ENCODE data around the gene ZBTB1.

Gene ZBTB1

GRCh38 chr14:64504310-64504896, at the start of gene ZBTB1:
TSS of gene ZBTB1 (plus strand) at chr14:64504770. CDS start at chr14:64521505, 16,735 bp downstream.
- DNase-seq = no peak

DNA sequence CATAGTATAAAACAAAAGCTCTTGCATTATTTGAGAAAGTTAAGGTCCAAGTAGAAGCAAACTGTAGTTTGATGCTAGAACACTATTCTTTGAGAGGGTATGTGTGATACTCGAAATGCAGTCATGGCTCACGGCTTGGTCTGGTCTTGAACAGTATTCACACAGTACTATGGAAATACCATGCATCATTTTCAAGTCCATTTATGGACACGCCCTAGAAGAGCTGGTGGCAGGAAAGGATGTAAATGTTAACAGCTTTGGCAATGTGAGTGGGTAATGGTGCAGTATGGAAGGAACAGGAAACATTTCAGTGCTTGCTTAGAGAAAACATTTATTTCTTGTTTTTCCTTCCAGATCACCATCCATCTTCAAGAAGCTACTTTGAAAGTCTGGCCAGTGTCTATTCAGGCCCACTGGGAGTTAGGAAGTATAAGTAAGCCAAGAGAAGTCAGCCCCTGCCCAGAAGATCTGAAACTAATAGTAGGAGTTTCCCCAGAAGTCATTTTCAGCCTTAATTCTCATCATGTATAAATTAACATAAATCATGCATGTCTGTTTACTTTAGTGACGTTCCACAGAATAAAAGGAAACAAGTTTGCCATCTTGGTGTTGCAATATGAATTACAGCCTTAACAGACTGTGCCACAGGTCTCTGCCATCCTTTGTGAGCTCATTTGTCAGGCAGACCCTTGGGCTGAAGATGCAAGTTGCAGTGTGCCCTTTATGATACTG, 45.0 kb upstream of the ZBTB1 start:
- DNase-seq = no peak

DNA sequence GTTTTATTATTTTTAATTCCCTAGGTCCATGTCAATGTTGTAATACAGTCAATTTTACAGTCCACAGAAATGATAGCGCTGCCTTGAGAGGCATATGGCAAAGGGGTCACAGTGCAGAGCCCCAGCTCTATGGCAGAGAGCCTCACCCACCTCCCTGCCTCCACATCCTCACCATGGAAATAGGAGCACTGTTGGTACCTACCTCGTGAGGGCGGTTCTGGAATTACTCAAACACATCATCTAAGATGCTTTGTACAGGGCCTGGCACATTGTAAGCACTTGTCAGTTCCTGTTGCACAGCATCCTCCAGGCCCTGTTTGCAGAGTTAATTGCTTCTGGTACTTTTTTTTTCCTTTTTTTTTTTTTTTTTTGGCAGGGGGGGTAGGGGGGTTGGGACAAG, 43.3 kb upstream of the ZBTB1 start:
- DNase-seq = no peak

GRCh38 chr14:64463195-64463594, 41.4 kb upstream of the ZBTB1 start:
- DNase-seq = no peak

DNA sequence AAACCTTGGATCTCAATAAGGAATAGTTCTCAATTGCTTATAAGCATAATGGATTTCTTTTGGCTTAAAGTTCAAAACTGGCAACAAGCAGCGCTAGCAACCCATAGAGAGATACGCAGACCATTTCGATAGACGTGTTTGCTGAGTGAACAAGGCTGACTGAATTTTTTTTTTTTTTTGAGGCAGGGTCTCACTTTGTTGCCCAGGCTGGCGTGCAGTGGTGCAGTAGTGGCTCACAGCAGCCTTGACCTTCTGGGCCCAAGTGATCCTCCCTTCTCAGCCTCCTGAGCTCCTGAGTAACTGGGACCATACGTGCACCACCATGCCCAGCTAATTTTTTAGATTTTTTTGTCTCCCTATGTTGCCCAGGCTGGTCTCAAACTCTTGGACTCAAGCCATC, 40.7 kb upstream of the ZBTB1 start:
- no peak for DNase-seq

- DNase-seq = no peak
Measured at GRCh38 chr14:64464651-64465050, 39.9 kb upstream of the ZBTB1 start.

GRCh38 chr14:64465191-64465822, 39.3 kb upstream of the ZBTB1 start, which contains the start of gene AKAP5:
TSS of gene AKAP5 (plus strand) at chr14:64465499. CDS start at chr14:64468395, 2,896 bp downstream.
- no peak for DNase-seq

- no peak for DNase-seq
Measured at GRCh38 chr14:64465831-64466554, 38.6 kb upstream of the ZBTB1 start.

DNA sequence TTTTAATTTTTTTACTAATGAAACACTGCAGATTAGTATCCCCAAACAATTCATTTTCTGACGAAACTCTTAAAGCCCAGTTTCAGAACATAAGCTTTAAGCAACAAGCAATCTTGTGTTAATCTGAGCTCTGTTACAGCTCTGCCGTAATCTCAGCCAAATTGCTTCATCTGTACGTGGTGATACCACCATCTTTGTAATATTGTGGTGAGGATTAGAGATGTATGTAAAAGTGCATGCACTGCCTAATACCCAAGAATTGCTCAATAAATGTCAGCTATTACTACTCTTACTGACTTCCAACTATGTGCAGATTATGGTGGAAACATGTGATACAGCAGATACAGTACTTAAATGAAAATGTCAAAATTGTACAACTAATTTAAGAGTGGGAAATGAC, 37.5 kb upstream of the ZBTB1 start:
- DNase-seq = no peak

- DNase-seq = no peak
Measured at GRCh38 chr14:64467566-64467965, 37.0 kb upstream of the ZBTB1 start.

DNA sequence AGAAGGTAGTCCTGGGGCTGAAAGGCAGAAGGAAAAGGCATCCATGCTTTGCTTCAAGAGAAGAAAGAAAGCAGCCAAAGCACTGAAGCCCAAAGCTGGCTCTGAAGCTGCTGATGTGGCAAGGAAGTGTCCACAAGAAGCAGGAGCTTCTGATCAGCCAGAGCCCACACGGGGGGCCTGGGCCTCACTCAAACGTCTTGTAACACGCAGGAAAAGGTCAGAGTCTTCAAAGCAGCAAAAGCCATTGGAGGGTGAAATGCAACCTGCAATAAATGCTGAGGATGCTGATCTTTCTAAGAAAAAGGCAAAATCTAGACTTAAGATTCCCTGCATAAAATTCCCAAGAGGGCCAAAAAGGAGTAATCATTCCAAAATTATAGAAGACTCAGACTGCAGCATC, 36.1 kb upstream of the ZBTB1 start:
- no peak for DNase-seq

DNA sequence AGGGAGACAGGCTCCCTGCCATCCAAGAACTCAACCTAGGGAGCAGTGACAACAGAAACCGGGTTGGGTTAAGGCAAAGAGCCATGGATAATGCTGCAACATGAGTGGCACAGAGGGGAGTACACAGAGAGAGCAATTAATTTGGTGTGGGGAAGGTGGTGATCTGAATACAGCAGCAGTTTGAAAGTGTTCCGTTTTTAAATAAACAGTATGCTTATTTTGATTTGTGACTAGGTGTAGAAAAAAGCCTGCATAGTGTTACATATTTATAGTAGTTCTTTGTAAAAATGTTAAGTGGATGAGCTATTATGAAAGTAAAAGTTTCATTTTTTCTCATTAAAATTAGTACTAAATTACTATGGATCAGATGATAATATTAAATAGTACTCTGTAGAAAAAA, 30.5 kb upstream of the ZBTB1 start:
- no peak for DNase-seq

GRCh38 chr14:64474698-64475097, 29.9 kb upstream of the ZBTB1 start:
- DNase-seq = no peak

DNA sequence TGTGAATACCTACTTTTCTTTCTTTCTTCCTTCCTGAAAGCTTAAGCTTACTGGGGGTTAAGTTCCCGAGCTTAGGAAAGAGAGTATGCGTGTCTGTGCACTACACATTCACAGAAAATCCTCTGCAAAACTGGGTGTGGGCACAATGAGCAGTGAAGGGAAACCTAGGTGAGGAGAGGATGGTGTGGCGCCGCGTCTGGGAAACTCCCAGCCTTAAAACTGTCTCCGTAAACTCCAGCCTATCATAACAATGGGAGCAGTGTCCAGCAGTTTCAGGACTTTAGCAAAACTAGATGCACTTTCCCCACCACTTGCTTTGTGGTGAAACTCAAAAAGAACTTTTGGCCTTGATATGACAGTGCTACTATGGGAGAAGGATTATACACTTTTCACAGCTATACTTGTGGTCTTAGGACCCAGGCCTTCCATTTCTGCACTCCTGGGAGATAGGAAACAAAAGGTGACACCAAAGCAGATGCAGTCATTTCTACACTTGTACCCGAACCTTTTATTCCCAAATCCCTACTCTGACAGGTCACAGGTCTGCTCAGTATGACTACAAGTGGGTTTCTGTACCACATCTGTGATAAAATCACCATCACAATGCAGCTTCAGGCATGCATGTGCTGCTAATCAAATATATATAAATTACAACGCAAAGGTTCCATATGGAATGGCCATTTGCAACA, 28.8 kb upstream of the ZBTB1 start:
- no peak for DNase-seq

- no peak for DNase-seq
Measured at GRCh38 chr14:64476438-64476837, 28.1 kb upstream of the ZBTB1 start.

GRCh38 chr14:64478634-64479250, 25.8 kb upstream of the ZBTB1 start:
- no peak for DNase-seq

DNA sequence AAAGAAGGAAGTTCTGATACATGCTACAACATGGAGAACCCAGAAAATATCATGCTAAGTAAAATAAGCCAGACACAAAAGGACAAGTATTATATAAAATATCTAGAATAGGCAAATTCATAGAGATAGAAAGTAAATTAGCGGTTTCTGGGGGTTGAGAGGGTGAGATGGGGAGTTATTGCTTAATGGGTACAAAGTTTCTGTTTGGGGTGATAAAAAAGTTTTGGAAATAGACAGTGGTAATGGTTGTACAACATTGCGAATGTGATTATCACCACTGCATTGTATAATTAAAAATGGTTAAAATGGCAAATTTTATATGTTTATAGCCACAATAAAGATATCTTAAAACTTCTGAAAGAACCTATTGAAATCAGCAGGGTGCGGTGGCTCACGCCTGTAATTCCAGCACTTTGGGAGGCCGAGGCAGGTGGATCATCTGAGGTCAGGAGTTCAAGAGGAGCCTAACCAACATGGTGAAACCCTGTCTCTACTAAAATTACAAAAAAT, 15.9 kb upstream of the ZBTB1 start:
- DNase-seq = no peak

- DNase-seq = no peak
Measured at GRCh38 chr14:64491637-64492036, 12.9 kb upstream of the ZBTB1 start.

DNA sequence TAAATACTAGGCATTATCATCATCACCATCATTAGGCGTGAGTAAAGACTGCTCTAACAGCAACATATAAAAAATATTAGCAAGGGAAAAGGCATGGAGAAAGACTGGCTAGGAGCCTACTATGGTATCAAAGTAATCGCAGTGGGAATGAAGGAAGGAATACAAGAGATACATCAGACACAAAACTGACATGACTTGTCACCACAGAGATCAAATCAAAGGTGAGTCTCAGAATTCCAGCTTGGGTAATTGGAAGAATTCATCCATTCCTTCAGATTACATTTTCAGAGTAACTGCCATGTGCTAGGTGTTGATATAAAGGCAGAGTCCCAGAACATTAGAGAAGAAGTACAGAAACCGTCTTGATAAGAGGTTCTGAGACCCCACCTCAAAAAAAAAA, 11.1 kb upstream of the ZBTB1 start:
- DNase-seq = no peak

DNA sequence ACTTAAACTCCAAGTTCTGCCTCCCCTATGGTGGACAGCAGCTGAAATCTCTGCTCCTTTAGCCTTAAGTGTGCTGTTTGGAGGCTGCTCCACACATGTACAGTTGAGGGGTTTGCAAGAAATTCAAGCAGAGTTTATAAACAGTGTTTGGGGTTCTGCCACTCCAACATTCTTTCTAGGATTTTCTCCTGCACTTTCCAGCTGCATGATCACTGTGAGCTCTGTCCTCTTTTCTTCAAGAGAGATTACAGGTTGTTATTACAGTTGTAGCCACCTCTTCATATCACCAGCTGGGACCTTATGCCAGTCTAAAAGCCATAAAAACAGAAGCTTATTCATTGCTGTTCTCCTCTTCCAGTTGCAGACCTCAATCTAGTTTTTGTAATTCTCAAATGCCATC, 9.3 kb upstream of the ZBTB1 start:
- DNase-seq = no peak

DNA sequence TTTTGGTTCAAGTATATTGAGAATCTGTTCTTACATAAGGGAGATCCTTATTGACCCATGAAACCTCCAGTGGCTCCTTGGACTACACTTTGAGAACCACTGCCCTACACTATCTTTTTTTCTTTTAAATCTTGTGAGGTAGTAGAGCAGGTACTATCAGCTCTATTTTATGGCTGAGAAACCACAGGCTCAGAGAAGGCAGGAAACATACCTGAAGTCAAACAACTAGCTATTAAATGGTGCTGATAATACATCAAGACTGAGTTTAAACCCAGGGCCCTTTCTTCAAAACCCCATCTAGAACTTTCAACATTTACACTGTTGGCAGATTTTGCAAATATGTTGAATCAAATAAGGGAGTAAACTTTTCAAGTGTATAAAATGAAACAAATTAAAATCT, 7.8 kb upstream of the ZBTB1 start:
- DNase-seq = no peak

- no peak for DNase-seq
Measured at GRCh38 chr14:64500088-64500487, 4.5 kb upstream of the ZBTB1 start.
